HG03064 (cell line): ENCODE results near the gene RASGRP3.

Experiments used
- ATAC-seq: cut with Tn5 transposase; IDR thresholded peaks from one replicate; pipeline ENCODE4 v1.9.1; 2021; ENCODE audit warnings: low read depth; ENCODE audit not compliant: unreplicated experiment

The RASGRP3 gene

GRCh38 chr2:33614190-33614589 lies 137.7 kb downstream of the RASGRP3 start:
- ATAC-seq: no peak
